Skin of body (tissue), 2 donors: ENCODE results near the gene EDN2. TPM values are rescaled to one million over a fixed set of nuclear protein-coding genes. Genes with fewer than 3 reads are reported as not detected.
A peak's percentile ranks its signal among the peaks of the same experiment; 100 is the strongest.

Experiments
- DNase-seq: peaks from one replicate; lab custom pipeline; 2025; lab: John Stamatoyannopoulos, UW
- total RNA-seq: library from RNA; depleted of rRNA; stranded (reverse); fragments of >200 nt; gene quantifications from one replicate; pipeline ENCODE4 v1.2.3, GENCODE V29; 2014

Gene EDN2
- total RNA-seq, 1 donor from 2014 or later = 11.7 TPM

- DNase-seq = peak; percentile 79
Observed at GRCh38 chr1:41483001-41483850, 1.3 kb downstream of the EDN2 start.

GRCh38 chr1:41482001-41482765 lies 2.3 kb downstream of the EDN2 start:
- DNase-seq = no peak

GRCh38 chr1:41481109-41481775 lies 3.2 kb downstream of the EDN2 start:
- DNase-seq = no peak

- DNase-seq = no peak
Observed at GRCh38 chr1:41480204-41481108, 4.0 kb downstream of the EDN2 start.

- no peak for DNase-seq
Observed at GRCh38 chr1:41479808-41480160, 4.7 kb downstream of the EDN2 start.

GRCh38 chr1:41479000-41479807 lies 5.3 kb downstream of the EDN2 start:
- no peak for DNase-seq

GRCh38 chr1:41478118-41478748 lies 6.2 kb downstream of the EDN2 start:
- DNase-seq = no peak

GRCh38 chr1:41476807-41477361 lies 7.6 kb downstream of the EDN2 start:
- DNase-seq = peak; percentile 5

GRCh38 chr1:41475859-41476567 lies 8.5 kb downstream of the EDN2 start:
- DNase-seq = no peak

- no peak for DNase-seq
Observed at GRCh38 chr1:41475346-41475745, 9.1 kb downstream of the EDN2 start.

- DNase-seq = peak; percentile 76
Observed at GRCh38 chr1:41474490-41475271, 9.8 kb downstream of the EDN2 start.

- DNase-seq = no peak
Observed at GRCh38 chr1:41473738-41474362, 10.6 kb downstream of the EDN2 start.

- no peak for DNase-seq
Observed at GRCh38 chr1:41471658-41472057, 12.8 kb downstream of the EDN2 start.

- DNase-seq = no peak
Observed at GRCh38 chr1:41469706-41470105, 14.8 kb downstream of the EDN2 start.

GRCh38 chr1:41468122-41468762 lies 16.2 kb downstream of the EDN2 start:
- no peak for DNase-seq

GRCh38 chr1:41467673-41468072 lies 16.8 kb downstream of the EDN2 start:
- DNase-seq = no peak

GRCh38 chr1:41466146-41466545 lies 18.3 kb downstream of the EDN2 start:
- DNase-seq = no peak
